ENCODE data around the gene DYNLT2B. TPM values are rescaled to one million over a fixed set of nuclear protein-coding genes. Genes with fewer than 3 reads are reported as not detected.

DYNLT2B gene
- total RNA-seq, 1 donor from 2014 or later: 26.3 TPM

DNA sequence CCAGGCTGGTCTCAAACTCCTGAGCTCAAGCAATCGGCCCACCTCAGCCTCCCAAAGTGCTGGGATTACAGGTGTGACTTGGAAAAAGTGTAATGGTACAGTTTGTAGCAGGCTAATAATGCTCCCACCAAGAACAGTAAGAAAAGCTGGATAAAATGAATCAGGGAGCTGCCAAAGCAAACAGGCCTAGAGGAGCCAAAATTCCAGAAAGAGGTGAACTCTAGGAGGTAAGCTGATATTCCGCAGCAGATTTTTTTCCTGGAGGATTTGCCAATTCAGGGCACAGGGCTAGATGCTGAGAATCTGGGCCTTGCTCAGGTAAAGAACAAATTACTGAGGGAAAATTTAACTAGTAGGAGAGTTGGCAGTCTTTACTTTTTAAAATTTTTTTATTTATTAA, 19.5 kb downstream of the DYNLT2B start:
- Mint-ChIP-seq H3K36me3 (peaks cover 5% of the 10 kb centered on the region), H3K27me3 (no peaks in the 10 kb centered on the region), H3K4me1 (ENCODE audit: unreplicated experiment) (peaks cover 5% of the 10 kb centered on the region), H3K4me3 (no peak overlapping the region), H3K27ac (no peak overlapping the region), H3K9me3 (no peaks in the 10 kb centered on the region)
- no peak for DNase-seq (ENCODE audit: extremely low spot score, unreplicated experiment)
- TF ChIP-seq, protein P1, sequence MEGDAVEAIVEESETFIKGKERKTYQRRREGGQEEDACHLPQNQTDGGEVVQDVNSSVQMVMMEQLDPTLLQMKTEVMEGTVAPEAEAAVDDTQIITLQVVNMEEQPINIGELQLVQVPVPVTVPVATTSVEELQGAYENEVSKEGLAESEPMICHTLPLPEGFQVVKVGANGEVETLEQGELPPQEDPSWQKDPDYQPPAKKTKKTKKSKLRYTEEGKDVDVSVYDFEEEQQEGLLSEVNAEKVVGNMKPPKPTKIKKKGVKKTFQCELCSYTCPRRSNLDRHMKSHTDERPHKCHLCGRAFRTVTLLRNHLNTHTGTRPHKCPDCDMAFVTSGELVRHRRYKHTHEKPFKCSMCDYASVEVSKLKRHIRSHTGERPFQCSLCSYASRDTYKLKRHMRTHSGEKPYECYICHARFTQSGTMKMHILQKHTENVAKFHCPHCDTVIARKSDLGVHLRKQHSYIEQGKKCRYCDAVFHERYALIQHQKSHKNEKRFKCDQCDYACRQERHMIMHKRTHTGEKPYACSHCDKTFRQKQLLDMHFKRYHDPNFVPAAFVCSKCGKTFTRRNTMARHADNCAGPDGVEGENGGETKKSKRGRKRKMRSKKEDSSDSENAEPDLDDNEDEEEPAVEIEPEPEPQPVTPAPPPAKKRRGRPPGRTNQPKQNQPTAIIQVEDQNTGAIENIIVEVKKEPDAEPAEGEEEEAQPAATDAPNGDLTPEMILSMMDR (conservative IDR thresholded peaks at IDR 0.05): no peak

DNA sequence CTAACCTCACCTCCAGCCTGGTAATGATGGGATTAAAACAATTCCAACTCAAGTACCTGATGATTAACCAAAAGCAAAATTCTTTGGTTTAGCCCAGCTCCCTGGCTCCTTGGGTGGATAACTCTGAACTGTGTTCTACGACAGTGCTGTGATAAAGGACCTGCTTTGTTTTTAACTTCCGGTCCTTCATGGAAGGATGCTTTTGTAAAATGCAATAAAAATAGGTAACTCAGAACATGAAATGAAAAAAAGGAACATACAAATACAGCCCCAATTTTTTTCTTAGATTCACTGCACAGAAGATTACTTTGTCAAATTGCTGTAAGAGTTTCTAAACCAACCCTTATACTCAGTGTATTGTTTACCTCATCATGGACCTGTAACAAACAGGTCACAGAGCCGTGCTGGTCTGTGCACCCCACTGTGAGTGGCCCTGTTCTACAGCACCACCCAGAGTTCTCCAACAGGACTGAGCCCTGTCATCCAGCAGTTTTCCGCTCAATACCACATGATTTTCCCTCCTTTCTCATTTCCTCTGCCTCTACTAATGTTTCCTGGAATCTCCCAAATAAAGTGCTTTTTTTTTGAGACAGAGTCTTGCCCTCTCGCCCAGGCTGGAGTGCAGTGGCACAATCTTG, 25.6 kb downstream of the DYNLT2B start:
- DNase-seq (ENCODE audit: extremely low spot score, unreplicated experiment): no peak
- Mint-ChIP-seq H3K4me1 (ENCODE audit: unreplicated experiment) (peaks cover 9% of the 10 kb centered on the region), H3K27ac (peak overlapping the region; percentile 21), H3K9me3 (no peaks in the 10 kb centered on the region), H3K4me3 (no peak overlapping the region), H3K27me3 (no peaks in the 10 kb centered on the region), H3K36me3 (peaks cover 7% of the 10 kb centered on the region)
- TF ChIP-seq, protein P1 (conservative IDR thresholded peaks at IDR 0.05): no peak

DNA sequence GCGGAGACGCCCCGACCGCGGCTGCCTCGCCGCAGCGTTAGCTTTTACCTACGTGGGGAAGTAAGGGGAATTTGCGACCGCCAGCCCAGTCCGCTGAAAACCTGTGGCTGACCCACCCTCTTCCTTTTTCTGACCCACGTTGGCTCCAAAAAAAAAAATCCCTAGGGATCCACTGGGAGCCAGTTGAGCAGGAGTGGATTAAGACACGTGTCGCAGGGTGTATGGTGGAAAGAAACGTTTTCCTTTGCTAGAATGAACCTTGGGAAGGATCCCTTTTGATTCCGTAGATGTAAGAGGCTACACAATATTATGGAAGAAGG, 29.9 kb downstream of the DYNLT2B start:
- peaks cover 36% of the 10 kb centered on the region for H3K4me1 Mint-ChIP-seq (ENCODE audit: unreplicated experiment)
- peaks cover 11% of the 10 kb centered on the region for H3K36me3 Mint-ChIP-seq
- H3K9me3 Mint-ChIP-seq: no peaks in the 10 kb centered on the region
- H3K4me3 Mint-ChIP-seq: peak overlapping the region; percentile 100
- H3K27me3 Mint-ChIP-seq: no peaks in the 10 kb centered on the region
- TF ChIP-seq, protein P1 (conservative IDR thresholded peaks at IDR 0.05): no peak
- peak overlapping the region; percentile 99 for H3K27ac Mint-ChIP-seq
- DNase-seq (ENCODE audit: extremely low spot score, unreplicated experiment): no peak

DNA sequence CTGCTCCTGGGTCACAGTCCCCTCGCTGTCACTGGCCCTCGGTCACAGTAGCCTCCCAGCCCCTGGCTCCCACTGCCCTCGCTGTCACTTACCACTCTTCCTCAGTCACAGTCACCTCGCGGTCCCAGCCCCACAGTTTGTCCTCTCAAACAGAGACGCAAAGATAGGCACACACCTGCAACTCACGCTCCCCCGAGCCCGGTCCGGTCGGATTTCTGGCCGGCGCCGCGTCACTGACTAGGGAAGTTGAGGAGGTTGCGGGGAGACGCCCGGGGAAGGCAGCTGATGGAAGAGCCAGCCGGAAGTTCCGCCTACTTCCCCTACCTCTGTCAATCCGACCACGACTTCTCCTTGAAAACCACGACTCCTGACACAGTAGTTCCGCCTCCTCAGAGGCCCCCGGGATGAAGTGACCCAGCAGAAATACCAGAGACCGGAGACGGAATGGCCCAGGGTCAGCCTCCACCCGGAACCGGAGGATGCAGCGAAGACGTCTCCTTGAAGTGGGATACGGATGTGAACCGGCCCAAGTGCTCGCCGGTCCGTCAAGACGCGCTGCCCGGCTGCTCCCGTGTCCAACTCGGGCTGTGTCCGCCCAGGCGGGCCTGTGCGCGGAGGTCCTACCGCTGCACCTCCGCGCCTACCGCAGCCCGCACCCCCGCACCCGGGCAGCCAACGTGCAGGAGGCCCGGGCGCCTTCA, 30.4 kb downstream of the DYNLT2B start, which contains the start of gene PCYT1A:
TSS of gene PCYT1A (minus strand) at position 287 of the 701 bp plus-strand sequence. CDS start 17,195 bp downstream, outside the sequence.
- Mint-ChIP-seq H3K4me3 (peak within 1 kb of the TSS; percentile 100), H3K36me3 (peaks cover 11% of the 10 kb centered on the region), H3K4me1 (ENCODE audit: unreplicated experiment) (peaks cover 36% of the 10 kb centered on the region), H3K27me3 (no peaks in the 10 kb centered on the region), H3K9me3 (no peaks in the 10 kb centered on the region), H3K27ac (peak within 1 kb of the TSS; percentile 99)
- TF ChIP-seq, protein P1 (conservative IDR thresholded peaks at IDR 0.05): no peak
- peak; percentile 83 for DNase-seq (ENCODE audit: extremely low spot score, unreplicated experiment)

DNA sequence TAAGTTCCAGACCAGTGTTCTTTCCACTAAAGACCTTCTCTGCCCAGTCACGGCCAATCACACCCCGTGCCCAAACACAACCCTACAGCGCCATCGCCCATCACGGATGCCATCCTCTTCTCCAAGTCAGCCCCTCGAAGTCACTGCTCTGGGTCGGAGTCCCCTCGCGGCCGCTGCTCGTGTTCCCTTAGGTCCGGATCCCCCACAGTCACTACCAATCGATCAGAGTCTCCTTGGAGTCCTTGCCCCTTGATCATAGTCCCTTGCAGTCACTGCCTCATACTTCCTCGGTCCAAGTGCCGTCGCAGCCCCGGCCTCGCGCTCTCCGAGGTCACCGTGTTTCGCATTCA, 31.0 kb downstream of the DYNLT2B start:
- H3K4me1 Mint-ChIP-seq (ENCODE audit: unreplicated experiment): peaks cover 36% of the 10 kb centered on the region
- no peak for DNase-seq (ENCODE audit: extremely low spot score, unreplicated experiment)
- TF ChIP-seq, protein P1 (conservative IDR thresholded peaks at IDR 0.05): no peak

More for the DNA sequence above, 31.0 kb downstream of the DYNLT2B start:
- peak overlapping the region; percentile 100 for H3K4me3 Mint-ChIP-seq
- H3K27ac Mint-ChIP-seq: peak overlapping the region; percentile 99
- H3K9me3 Mint-ChIP-seq: no peaks in the 10 kb centered on the region
- peaks cover 11% of the 10 kb centered on the region for H3K36me3 Mint-ChIP-seq
- no peaks in the 10 kb centered on the region for H3K27me3 Mint-ChIP-seq

Measured in type B pancreatic cell (in vitro differentiated cells).